ENCODE measurements around the gene PCSK6. TPM values are rescaled to one million over a fixed set of nuclear protein-coding genes. Genes with fewer than 3 reads are reported as not detected.

Gene PCSK6
- total RNA-seq, 1 experiment from 2014 or later: 2.9 TPM

DNA sequence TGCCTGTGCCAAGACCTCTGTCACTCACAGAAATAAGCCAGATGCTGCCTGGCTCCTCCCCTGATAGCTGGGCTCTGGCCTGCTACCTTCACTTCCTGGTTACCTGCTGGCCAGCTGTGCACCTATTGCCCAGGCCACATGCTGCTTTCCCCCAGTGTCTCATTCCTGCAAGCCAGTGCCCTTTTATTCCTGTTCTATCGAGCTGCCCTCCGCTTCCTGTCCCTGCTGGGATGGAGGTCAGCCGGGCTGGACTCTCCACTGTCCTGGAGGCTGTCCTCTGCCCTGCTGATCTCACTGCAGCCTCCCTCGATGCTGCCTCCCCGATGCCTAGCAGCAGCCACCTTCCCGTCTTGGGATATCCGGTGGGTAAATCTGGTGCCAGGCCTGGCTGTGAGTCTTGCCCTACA lies 157.4 kb downstream of the PCSK6 start (continued):
- TF ChIP-seq, protein P1, sequence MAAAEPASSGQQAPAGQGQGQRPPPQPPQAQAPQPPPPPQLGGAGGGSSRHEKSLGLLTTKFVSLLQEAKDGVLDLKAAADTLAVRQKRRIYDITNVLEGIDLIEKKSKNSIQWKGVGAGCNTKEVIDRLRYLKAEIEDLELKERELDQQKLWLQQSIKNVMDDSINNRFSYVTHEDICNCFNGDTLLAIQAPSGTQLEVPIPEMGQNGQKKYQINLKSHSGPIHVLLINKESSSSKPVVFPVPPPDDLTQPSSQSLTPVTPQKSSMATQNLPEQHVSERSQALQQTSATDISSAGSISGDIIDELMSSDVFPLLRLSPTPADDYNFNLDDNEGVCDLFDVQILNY (CRISPR knock-in tag; IDR thresholded peaks at IDR 0.05): no peak
- TF ChIP-seq JAZF1 (CRISPR knock-in tag; IDR thresholded peaks at IDR 0.05): no peak
- TF ChIP-seq, protein P2, sequence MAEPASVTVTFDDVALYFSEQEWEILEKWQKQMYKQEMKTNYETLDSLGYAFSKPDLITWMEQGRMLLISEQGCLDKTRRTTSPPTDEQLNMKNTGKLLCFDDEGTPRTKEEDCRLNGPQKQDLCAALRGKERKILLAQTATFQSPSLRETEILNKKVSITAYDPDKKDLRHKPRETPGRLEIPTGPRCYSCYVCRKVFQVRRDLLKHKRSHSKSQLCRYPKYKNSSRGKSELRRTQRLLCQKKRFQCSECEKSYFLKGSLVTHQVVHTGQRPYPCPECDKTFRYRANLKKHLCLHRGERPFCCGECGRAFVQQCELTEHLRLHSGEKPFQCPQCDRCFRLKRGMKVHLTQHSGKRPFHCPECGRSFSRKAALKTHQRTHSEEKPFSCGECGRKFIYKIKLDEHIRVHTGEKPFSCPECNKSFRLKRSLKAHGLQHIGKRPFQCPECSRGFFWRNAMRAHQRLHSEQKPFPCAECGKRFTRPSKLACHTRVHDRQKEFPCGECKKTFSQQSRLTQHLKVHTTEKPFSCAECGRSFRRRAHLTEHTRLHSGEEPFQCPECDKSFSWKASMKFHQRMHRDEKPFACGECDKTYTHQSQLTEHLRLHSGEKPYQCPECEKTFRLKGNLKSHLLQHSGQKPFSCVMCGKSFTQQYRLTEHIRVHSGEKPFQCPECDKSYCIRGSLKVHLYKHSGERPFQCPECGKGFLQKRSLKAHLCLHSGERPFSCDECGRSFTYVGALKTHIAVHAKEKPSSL (CRISPR knock-in tag; conservative IDR thresholded peaks at IDR 0.05): no peak
- no peak for TF ChIP-seq OVOL2 (CRISPR knock-in tag; IDR thresholded peaks at IDR 0.05; ENCODE audit: borderline replicate concordance)
- no peak for TF ChIP-seq ZBTB21 (CRISPR knock-in tag; IDR thresholded peaks at IDR 0.05; ENCODE audit: borderline replicate concordance)
- no peak for TF ChIP-seq ELF4 (CRISPR knock-in tag; IDR thresholded peaks at IDR 0.05; ENCODE audit: low read depth)
- no peak for TF ChIP-seq CBFB (CRISPR knock-in tag; IDR thresholded peaks at IDR 0.05; ENCODE audit: low read depth)
- TF ChIP-seq, protein P3, sequence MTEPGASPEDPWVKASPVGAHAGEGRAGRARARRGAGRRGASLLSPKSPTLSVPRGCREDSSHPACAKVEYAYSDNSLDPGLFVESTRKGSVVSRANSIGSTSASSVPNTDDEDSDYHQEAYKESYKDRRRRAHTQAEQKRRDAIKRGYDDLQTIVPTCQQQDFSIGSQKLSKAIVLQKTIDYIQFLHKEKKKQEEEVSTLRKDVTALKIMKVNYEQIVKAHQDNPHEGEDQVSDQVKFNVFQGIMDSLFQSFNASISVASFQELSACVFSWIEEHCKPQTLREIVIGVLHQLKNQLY (CRISPR knock-in tag; IDR thresholded peaks at IDR 0.05): no peak
- TF ChIP-seq ZNF138 (CRISPR knock-in tag; conservative IDR thresholded peaks at IDR 0.05): no peak
- no peak for TF ChIP-seq FOXJ3 (CRISPR knock-in tag; IDR thresholded peaks at IDR 0.05; ENCODE audit: borderline replicate concordance)

DNA sequence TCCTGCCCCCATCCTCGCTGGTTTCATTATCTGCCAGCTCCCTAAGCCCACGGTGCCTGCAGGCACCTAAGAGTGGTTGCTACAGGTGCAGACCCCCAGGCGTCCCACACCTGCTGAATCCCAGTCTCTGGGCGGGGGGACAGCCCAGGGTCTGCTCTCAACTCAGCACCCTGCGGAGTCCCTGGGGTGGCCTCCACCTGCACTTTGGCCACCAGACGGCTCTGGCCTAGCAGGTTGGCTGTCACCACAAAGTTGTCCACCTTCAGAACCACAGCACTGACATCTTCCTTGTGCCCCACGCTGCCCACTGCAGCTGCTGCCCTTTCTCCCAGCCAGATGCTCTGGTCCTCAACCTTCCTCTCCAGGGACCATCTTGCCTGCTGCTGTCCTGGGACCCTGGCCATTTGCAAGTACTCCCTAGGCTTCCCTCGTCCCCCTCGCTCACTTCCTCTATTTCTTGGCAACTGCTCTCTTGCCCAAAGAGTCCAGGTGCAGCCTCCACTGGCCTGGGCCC lies 159.6 kb downstream of the PCSK6 start:
- Mint-ChIP-seq H3K27ac (no peak overlapping the region), H3K4me1 (no peaks in the 10 kb centered on the region), H3K36me3 (peaks cover 6% of the 10 kb centered on the region; the same call in 1 of the 2 replicates), H3K9me3 (peaks cover 12% of the 10 kb centered on the region), H3K27me3 (ENCODE audit: low read depth) (peaks cover 34% of the 10 kb centered on the region), H3K4me3 (no peak overlapping the region)
- no peak for DNase-seq (ENCODE audit: low spot score)
- CTCF ChIA-PET: no interaction called here
- TF ChIP-seq TCF7 (CRISPR knock-in tag; IDR thresholded peaks at IDR 0.05; ENCODE audit: low read depth) (no peak), ZNF263 (CRISPR knock-in tag; IDR thresholded peaks at IDR 0.05; ENCODE audit: low read depth) (no peak), ZNF416 (CRISPR knock-in tag; IDR thresholded peaks at IDR 0.05) (no peak), ZNF121 (CRISPR knock-in tag; IDR thresholded peaks at IDR 0.05) (no peak)
- TF ChIP-seq, protein P4, sequence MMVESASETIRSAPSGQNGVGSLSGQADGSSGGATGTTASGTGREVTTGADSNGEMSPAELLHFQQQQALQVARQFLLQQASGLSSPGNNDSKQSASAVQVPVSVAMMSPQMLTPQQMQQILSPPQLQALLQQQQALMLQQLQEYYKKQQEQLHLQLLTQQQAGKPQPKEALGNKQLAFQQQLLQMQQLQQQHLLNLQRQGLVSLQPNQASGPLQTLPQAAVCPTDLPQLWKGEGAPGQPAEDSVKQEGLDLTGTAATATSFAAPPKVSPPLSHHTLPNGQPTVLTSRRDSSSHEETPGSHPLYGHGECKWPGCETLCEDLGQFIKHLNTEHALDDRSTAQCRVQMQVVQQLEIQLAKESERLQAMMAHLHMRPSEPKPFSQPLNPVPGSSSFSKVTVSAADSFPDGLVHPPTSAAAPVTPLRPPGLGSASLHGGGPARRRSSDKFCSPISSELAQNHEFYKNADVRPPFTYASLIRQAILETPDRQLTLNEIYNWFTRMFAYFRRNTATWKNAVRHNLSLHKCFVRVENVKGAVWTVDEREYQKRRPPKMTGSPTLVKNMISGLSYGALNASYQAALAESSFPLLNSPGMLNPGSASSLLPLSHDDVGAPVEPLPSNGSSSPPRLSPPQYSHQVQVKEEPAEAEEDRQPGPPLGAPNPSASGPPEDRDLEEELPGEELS (CRISPR knock-in tag; IDR thresholded peaks at IDR 0.05): no peak
- ATAC-seq: no peak
- POLR2A ChIA-PET: no interaction called here

DNA sequence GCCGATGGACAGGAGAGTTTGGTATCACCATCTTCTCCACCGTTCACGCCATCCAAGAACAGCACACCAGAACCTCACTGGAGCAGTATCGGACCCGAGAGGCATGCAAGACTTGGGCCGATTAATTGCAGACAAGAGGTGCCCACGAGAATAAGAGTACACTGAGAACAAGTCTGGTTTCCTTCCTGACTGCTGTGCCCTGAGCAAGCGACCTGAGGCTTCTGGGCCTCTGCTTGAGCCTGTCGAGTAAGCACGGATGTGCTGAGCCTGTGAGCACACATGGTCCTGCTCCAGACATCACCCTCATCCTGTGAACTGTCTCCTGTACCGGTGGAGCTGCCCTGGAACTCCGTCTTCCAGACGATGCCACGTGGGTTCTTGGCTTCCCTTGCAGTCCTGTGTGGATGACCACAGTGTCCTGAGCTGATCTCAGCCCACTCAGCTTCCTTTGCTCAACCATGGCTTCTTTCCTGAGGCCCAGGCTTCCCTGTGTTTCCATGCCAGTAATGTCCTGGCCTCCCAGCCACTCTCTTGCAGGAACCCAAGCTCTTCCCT lies 160.1 kb downstream of the PCSK6 start:
- no peak for DNase-seq (ENCODE audit: low spot score)
- CTCF ChIA-PET: no interaction called here
- no peak for TF ChIP-seq JUN (CRISPR knock-in tag; IDR thresholded peaks at IDR 0.05)
- TF ChIP-seq, protein P5, sequence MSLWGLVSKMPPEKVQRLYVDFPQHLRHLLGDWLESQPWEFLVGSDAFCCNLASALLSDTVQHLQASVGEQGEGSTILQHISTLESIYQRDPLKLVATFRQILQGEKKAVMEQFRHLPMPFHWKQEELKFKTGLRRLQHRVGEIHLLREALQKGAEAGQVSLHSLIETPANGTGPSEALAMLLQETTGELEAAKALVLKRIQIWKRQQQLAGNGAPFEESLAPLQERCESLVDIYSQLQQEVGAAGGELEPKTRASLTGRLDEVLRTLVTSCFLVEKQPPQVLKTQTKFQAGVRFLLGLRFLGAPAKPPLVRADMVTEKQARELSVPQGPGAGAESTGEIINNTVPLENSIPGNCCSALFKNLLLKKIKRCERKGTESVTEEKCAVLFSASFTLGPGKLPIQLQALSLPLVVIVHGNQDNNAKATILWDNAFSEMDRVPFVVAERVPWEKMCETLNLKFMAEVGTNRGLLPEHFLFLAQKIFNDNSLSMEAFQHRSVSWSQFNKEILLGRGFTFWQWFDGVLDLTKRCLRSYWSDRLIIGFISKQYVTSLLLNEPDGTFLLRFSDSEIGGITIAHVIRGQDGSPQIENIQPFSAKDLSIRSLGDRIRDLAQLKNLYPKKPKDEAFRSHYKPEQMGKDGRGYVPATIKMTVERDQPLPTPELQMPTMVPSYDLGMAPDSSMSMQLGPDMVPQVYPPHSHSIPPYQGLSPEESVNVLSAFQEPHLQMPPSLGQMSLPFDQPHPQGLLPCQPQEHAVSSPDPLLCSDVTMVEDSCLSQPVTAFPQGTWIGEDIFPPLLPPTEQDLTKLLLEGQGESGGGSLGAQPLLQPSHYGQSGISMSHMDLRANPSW (CRISPR knock-in tag; conservative IDR thresholded peaks at IDR 0.05; ENCODE audit: low read depth): no peak
- TF ChIP-seq ESRRA (CRISPR knock-in tag; IDR thresholded peaks at IDR 0.05; ENCODE audit: borderline replicate concordance): no peak
- TF ChIP-seq MXD4 (CRISPR knock-in tag; IDR thresholded peaks at IDR 0.05; ENCODE audit: borderline replicate concordance): no peak
- TF ChIP-seq, protein P3 (CRISPR knock-in tag; IDR thresholded peaks at IDR 0.05): no peak
- TF ChIP-seq, protein P6, sequence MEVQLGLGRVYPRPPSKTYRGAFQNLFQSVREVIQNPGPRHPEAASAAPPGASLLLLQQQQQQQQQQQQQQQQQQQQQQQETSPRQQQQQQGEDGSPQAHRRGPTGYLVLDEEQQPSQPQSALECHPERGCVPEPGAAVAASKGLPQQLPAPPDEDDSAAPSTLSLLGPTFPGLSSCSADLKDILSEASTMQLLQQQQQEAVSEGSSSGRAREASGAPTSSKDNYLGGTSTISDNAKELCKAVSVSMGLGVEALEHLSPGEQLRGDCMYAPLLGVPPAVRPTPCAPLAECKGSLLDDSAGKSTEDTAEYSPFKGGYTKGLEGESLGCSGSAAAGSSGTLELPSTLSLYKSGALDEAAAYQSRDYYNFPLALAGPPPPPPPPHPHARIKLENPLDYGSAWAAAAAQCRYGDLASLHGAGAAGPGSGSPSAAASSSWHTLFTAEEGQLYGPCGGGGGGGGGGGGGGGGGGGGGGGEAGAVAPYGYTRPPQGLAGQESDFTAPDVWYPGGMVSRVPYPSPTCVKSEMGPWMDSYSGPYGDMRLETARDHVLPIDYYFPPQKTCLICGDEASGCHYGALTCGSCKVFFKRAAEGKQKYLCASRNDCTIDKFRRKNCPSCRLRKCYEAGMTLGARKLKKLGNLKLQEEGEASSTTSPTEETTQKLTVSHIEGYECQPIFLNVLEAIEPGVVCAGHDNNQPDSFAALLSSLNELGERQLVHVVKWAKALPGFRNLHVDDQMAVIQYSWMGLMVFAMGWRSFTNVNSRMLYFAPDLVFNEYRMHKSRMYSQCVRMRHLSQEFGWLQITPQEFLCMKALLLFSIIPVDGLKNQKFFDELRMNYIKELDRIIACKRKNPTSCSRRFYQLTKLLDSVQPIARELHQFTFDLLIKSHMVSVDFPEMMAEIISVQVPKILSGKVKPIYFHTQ (CRISPR knock-in tag; IDR thresholded peaks at IDR 0.05): no peak
- no peak for TF ChIP-seq EMX1 (CRISPR knock-in tag; IDR thresholded peaks at IDR 0.05)

More for the DNA sequence above, 160.1 kb downstream of the PCSK6 start:
- Mint-ChIP-seq H3K9me3 (peaks cover 7% of the 10 kb centered on the region), H3K36me3 (peaks cover under 1% of the 10 kb centered on the region; the same call in 1 of the 2 replicates), H3K4me1 (no peaks in the 10 kb centered on the region), H3K4me3 (no peak overlapping the region), H3K27me3 (ENCODE audit: low read depth) (peaks cover 31% of the 10 kb centered on the region), H3K27ac (no peak overlapping the region)
- no peak for ATAC-seq
- POLR2A ChIA-PET: no interaction called here
